GM21576 (cell line): ENCODE data around the gene RSRC1.
"Not testable (repeated sequence)": the region's sequence is repeated elsewhere in the genome, so short reads cannot be mapped to it uniquely, and the experiment has no call there.

Experiments
- ATAC-seq: cut with Tn5 transposase; IDR thresholded peaks from one replicate; pipeline ENCODE4 v1.9.1; 2021; ENCODE audit warnings: mild to moderate bottlenecking, moderate library complexity; ENCODE audit not compliant: unreplicated experiment

Gene RSRC1

GRCh38 chr3:158122721-158123120 lies 12.8 kb downstream of the RSRC1 start:
- ATAC-seq, result not testable (repeated sequence)

- ATAC-seq, result no peak
Measured at GRCh38 chr3:158127250-158128219, 17.6 kb downstream of the RSRC1 start.

- ATAC-seq, result no peak
Measured at GRCh38 chr3:158128755-158129154, 18.9 kb downstream of the RSRC1 start.

GRCh38 chr3:158134363-158134762 lies 24.5 kb downstream of the RSRC1 start:
- ATAC-seq, result no peak

GRCh38 chr3:158140396-158140795 lies 30.5 kb downstream of the RSRC1 start:
- ATAC-seq, result no peak

GRCh38 chr3:158148218-158148617 lies 38.3 kb downstream of the RSRC1 start:
- ATAC-seq, result no peak

GRCh38 chr3:158152186-158152585 lies 42.3 kb downstream of the RSRC1 start:
- ATAC-seq, result no peak

- ATAC-seq, result no peak
Measured at GRCh38 chr3:158158969-158159368, 49.1 kb downstream of the RSRC1 start.

- no peak for ATAC-seq
Measured at GRCh38 chr3:158159714-158160113, 49.8 kb downstream of the RSRC1 start.

GRCh38 chr3:158160958-158161357 lies 51.1 kb downstream of the RSRC1 start:
- ATAC-seq, result no peak

- ATAC-seq, result no peak
Measured at GRCh38 chr3:158165141-158165655, 55.3 kb downstream of the RSRC1 start.

GRCh38 chr3:158165730-158166129 lies 55.8 kb downstream of the RSRC1 start:
- no peak for ATAC-seq

- no peak for ATAC-seq
Measured at GRCh38 chr3:158166223-158166622, 56.3 kb downstream of the RSRC1 start.

GRCh38 chr3:158167737-158168557 lies 58.1 kb downstream of the RSRC1 start:
- no peak for ATAC-seq

GRCh38 chr3:158169091-158169491 lies 59.2 kb downstream of the RSRC1 start:
- ATAC-seq, result no peak

- ATAC-seq, result no peak
Measured at GRCh38 chr3:158181096-158181495, 71.2 kb downstream of the RSRC1 start.

- ATAC-seq, result no peak
Measured at GRCh38 chr3:158185711-158186110, 75.8 kb downstream of the RSRC1 start.

- ATAC-seq, result no peak
Measured at GRCh38 chr3:158200955-158201354, 91.1 kb downstream of the RSRC1 start.

GRCh38 chr3:158205324-158205723 lies 95.4 kb downstream of the RSRC1 start:
- no peak for ATAC-seq

- ATAC-seq, result no peak
Measured at GRCh38 chr3:158205994-158206393, 96.1 kb downstream of the RSRC1 start.

- ATAC-seq, result no peak
Measured at GRCh38 chr3:158210067-158210466, 100.2 kb downstream of the RSRC1 start.
